Smooth muscle cell (in vitro differentiated cells): ENCODE measurements around the gene WDFY4. TPM values are rescaled to one million over a fixed set of nuclear protein-coding genes. Genes with fewer than 3 reads are reported as not detected.

Experiments used
- DNase-seq: peaks from one replicate; lab custom pipeline; 2025; ENCODE audit not compliant: unreplicated experiment; lab: John Stamatoyannopoulos, UW
- H2AFZ ChIP-seq: fragments of 200-600 bp; sonication (generic); 2 replicates; pipeline ENCODE4 v1.6.0; 2016; ENCODE audit warnings: antibody characterized with exemption, low read depth, mild to moderate bottlenecking
- H3F3A ChIP-seq: fragments of 200-600 bp; sonication (generic); 2 replicates; pipeline ENCODE4 v1.6.0; 2017; ENCODE audit warnings: antibody characterized with exemption, low read depth
- H3K27ac ChIP-seq: fragments of 200-600 bp; sonication (generic); 2 replicates; pipeline ENCODE4 v1.5.1; 2016; ENCODE audit warnings: low read depth, mild to moderate bottlenecking
- H3K27me3 ChIP-seq: fragments of 200-600 bp; sonication (generic); 2 replicates; pipeline ENCODE4 v1.6.1; 2016; ENCODE audit warnings: low read depth, mild to moderate bottlenecking
- H3K36me3 ChIP-seq: fragments of 200-600 bp; sonication (generic); 2 replicates; pipeline ENCODE4 v1.5.1; 2016; ENCODE audit warnings: low read depth
- H3K4me1 ChIP-seq: fragments of 200-600 bp; sonication (generic); 2 replicates; pipeline ENCODE4 v1.5.1; 2016; ENCODE audit warnings: low read depth
- H3K4me2 ChIP-seq: fragments of 200-600 bp; sonication (generic); 2 replicates; pipeline ENCODE4 v1.6.0; 2016; ENCODE audit warnings: mild to moderate bottlenecking
- H3K4me3 ChIP-seq: fragments of 200-600 bp; sonication (generic); 2 replicates; pipeline ENCODE4 v1.5.1; 2016; ENCODE audit warnings: mild to moderate bottlenecking
- H3K79me2 ChIP-seq: fragments of 200-600 bp; sonication (generic); 2 replicates; pipeline ENCODE4 v1.6.0; 2016; ENCODE audit warnings: low read depth, mild to moderate bottlenecking
- H3K9ac ChIP-seq: fragments of 200-600 bp; sonication (generic); 2 replicates; pipeline ENCODE4 v1.6.0; 2016; ENCODE audit warnings: low read depth
- H3K9me3 ChIP-seq: fragments of 200-600 bp; sonication (generic); replicated peaks from 2 replicates; pipeline ENCODE4 v1.5.1; 2016; ENCODE audit warnings: low read depth
- H4K20me1 ChIP-seq: fragments of 200-600 bp; sonication (generic); 2 replicates; pipeline ENCODE4 v1.6.0; 2016; ENCODE audit warnings: low read depth
- WGBS: methylation state at CpG from one replicate; pipeline ENCODE4 v1.1.7; 2016; ENCODE audit warnings: low lambda C conversion rate; 5-methylcytosine and 5-hydroxymethylcytosine counted together
- polyA plus RNA-seq: library from polyadenylated mRNA; unstranded; fragments of >200 nt; fragmentation: Nextera tagmentation; extraction: Ambion mirVana; gene quantifications from 2 replicates; pipeline ENCODE4 v1.2.1, GENCODE V29; 2016
- total RNA-seq: library from RNA; depleted of rRNA; stranded (reverse); fragments of >200 nt; gene quantifications from 2 replicates; pipeline ENCODE4 v1.2.3, GENCODE V29; 2014
- TF ChIP-seq, protein P1 (sequence below): fragments of 200-600 bp; sonication (generic); IDR thresholded peaks from 2 replicates; pipeline ENCODE4 v1.5.1; 2017; ENCODE audit warnings: borderline replicate concordance, mild to moderate bottlenecking, antibody characterized with exemption; ENCODE audit not compliant: insufficient read depth, poor library complexity, severe bottlenecking

The WDFY4 gene
- total and polyA plus RNA-seq, 2 experiments from 2014 or later: not detected

- no peak for DNase-seq
- Histone ChIP-seq H3K27me3 (peaks cover 19% of the 10 kb centered on the region), H3K9ac (no peak overlapping the region), H3K4me1 (no peaks in the 10 kb centered on the region), H4K20me1 (no peaks in the 10 kb centered on the region), H3K4me2 (no peak overlapping the region), H3K9me3 (no peaks in the 10 kb centered on the region), H3K27ac (no peak overlapping the region), H2AFZ (no peak overlapping the region), H3K79me2 (no peaks in the 10 kb centered on the region), H3K4me3 (no peak overlapping the region), H3F3A (no peaks in the 10 kb centered on the region), H3K36me3 (no peaks in the 10 kb centered on the region)
- TF ChIP-seq, protein P1, sequence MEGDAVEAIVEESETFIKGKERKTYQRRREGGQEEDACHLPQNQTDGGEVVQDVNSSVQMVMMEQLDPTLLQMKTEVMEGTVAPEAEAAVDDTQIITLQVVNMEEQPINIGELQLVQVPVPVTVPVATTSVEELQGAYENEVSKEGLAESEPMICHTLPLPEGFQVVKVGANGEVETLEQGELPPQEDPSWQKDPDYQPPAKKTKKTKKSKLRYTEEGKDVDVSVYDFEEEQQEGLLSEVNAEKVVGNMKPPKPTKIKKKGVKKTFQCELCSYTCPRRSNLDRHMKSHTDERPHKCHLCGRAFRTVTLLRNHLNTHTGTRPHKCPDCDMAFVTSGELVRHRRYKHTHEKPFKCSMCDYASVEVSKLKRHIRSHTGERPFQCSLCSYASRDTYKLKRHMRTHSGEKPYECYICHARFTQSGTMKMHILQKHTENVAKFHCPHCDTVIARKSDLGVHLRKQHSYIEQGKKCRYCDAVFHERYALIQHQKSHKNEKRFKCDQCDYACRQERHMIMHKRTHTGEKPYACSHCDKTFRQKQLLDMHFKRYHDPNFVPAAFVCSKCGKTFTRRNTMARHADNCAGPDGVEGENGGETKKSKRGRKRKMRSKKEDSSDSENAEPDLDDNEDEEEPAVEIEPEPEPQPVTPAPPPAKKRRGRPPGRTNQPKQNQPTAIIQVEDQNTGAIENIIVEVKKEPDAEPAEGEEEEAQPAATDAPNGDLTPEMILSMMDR: no peak
- 74% methylated on average over 3 of the region's 3 CpGs for WGBS
Measured at GRCh38 chr10:48727866-48728265, 43.2 kb downstream of the WDFY4 start.

- H3K4me2 ChIP-seq: no peak overlapping the region
- no peak overlapping the region for H2AFZ ChIP-seq
- H3K27me3 ChIP-seq: peaks cover 19% of the 10 kb centered on the region
- no peaks in the 10 kb centered on the region for H4K20me1 ChIP-seq
- no peaks in the 10 kb centered on the region for H3K9me3 ChIP-seq
- no peak overlapping the region for H3K27ac ChIP-seq
- no peaks in the 10 kb centered on the region for H3K4me1 ChIP-seq
- TF ChIP-seq, protein P1: no peak
- 87% methylated on average over 5 of the region's 5 CpGs for WGBS
- H3K4me3 ChIP-seq: no peak overlapping the region
- no peaks in the 10 kb centered on the region for H3K36me3 ChIP-seq
- H3F3A ChIP-seq: no peaks in the 10 kb centered on the region
- no peak overlapping the region for H3K9ac ChIP-seq
- DNase-seq: no peak
- no peaks in the 10 kb centered on the region for H3K79me2 ChIP-seq
Measured at GRCh38 chr10:48729222-48729621, 44.5 kb downstream of the WDFY4 start.

- H3K9me3 ChIP-seq: no peaks in the 10 kb centered on the region
- TF ChIP-seq, protein P1: no peak
- no peak overlapping the region for H3K4me3 ChIP-seq
- H3K4me2 ChIP-seq: no peak overlapping the region
- no peak overlapping the region for H3K27ac ChIP-seq
- no peaks in the 10 kb centered on the region for H4K20me1 ChIP-seq
- no peak overlapping the region for H3K9ac ChIP-seq
- peaks cover 19% of the 10 kb centered on the region for H3K27me3 ChIP-seq
- 76% methylated on average over 3 of the region's 3 CpGs for WGBS
- no peaks in the 10 kb centered on the region for H3K79me2 ChIP-seq
- H2AFZ ChIP-seq: no peak overlapping the region
- no peak for DNase-seq
- no peaks in the 10 kb centered on the region for H3K36me3 ChIP-seq
- no peaks in the 10 kb centered on the region for H3K4me1 ChIP-seq
- H3F3A ChIP-seq: no peaks in the 10 kb centered on the region
Measured at GRCh38 chr10:48729941-48730457, 45.3 kb downstream of the WDFY4 start.

GRCh38 chr10:48731141-48731540, 46.5 kb downstream of the WDFY4 start:
- Histone ChIP-seq H3K27me3 (peaks cover 19% of the 10 kb centered on the region), H3K4me3 (no peak overlapping the region), H4K20me1 (no peaks in the 10 kb centered on the region), H3K9ac (no peak overlapping the region), H2AFZ (no peak overlapping the region), H3K79me2 (no peaks in the 10 kb centered on the region), H3K9me3 (no peaks in the 10 kb centered on the region), H3K4me1 (no peaks in the 10 kb centered on the region), H3K4me2 (no peak overlapping the region), H3K27ac (no peak overlapping the region), H3K36me3 (no peaks in the 10 kb centered on the region), H3F3A (no peaks in the 10 kb centered on the region)
- TF ChIP-seq, protein P1: no peak
- 88% methylated on average over 10 of the region's 10 CpGs for WGBS
- no peak for DNase-seq
